Stimulated activated CD8-positive, alpha-beta memory T cell treated with anti-CD3 and anti-CD28 coated beads, Interleukin-4, amount 100 ng/mL, for 4 hours (primary cell): Measurements from ENCODE around the gene RESF1.
A peak's percentile ranks its signal among the peaks of the same experiment; 100 is the strongest.
"Not testable (repeated sequence)": the region's sequence is repeated elsewhere in the genome, so short reads cannot be mapped to it uniquely, and the experiment has no call there.

ENCODE experiments used
- DNase-seq, 2 donors: peaks; one replicate each; pipeline ENCODE4 v3.0.0-alpha.2; 2020; ENCODE audit warnings: low read depth in 2 of 2, low spot score in 1 of 2

Gene RESF1

GRCh38 chr12:31959161-31959700, at the start of gene RESF1:
Gene RESF1, plus strand, starts transcription at chr12:31959415. Its CDS starts 21,541 bp downstream, at chr12:31980956.
- DNase-seq, result peak; percentile 55 to 77

- no peak for DNase-seq
Measured at GRCh38 chr12:31914927-31915326, 44.3 kb upstream of the RESF1 start.

- no peak for DNase-seq
Measured at GRCh38 chr12:31915446-31915845, 43.8 kb upstream of the RESF1 start.

- no peak for DNase-seq
Measured at GRCh38 chr12:31922341-31923062, 36.7 kb upstream of the RESF1 start.

GRCh38 chr12:31923063-31923412, 36.2 kb upstream of the RESF1 start:
- no peak for DNase-seq

GRCh38 chr12:31928246-31929026, 30.8 kb upstream of the RESF1 start:
- DNase-seq, result no peak

GRCh38 chr12:31929027-31929526, 30.1 kb upstream of the RESF1 start:
- DNase-seq, result no peak

- DNase-seq, result peak in 1 of 2 donors; percentile 10
Measured at GRCh38 chr12:31931796-31932715, 27.2 kb upstream of the RESF1 start.

GRCh38 chr12:31944299-31944698, 14.9 kb upstream of the RESF1 start:
- no peak for DNase-seq

GRCh38 chr12:31947971-31948370, 11.2 kb upstream of the RESF1 start:
- no peak for DNase-seq

- not testable (repeated sequence) for DNase-seq
Measured at GRCh38 chr12:31948697-31949359, 10.4 kb upstream of the RESF1 start.

GRCh38 chr12:31950088-31950487, 9.1 kb upstream of the RESF1 start:
- DNase-seq, result no peak

- DNase-seq, result no peak
Measured at GRCh38 chr12:31950492-31950891, 8.7 kb upstream of the RESF1 start.

- DNase-seq, result no peak
Measured at GRCh38 chr12:31951008-31951407, 8.2 kb upstream of the RESF1 start.

- no peak for DNase-seq
Measured at GRCh38 chr12:31951939-31952338, 7.3 kb upstream of the RESF1 start.

GRCh38 chr12:31952418-31952817, 6.8 kb upstream of the RESF1 start:
- no peak for DNase-seq

GRCh38 chr12:31954925-31955858, 4.0 kb upstream of the RESF1 start:
- DNase-seq, result no peak

- no peak for DNase-seq
Measured at GRCh38 chr12:31958569-31959160, 550 bp upstream of the RESF1 start.
